ENCODE measurements around the gene UQCC5.

Gene UQCC5

GRCh38 chr3:52561028-52561747 is 24.8 kb downstream of the UQCC5 start:
- ChIA-PET POLR2A (interaction anchor here (0.7 kb wide), 1 partner anchor 25 kb away, joined by 4 read pairs; the partner anchor contains the start of gene UQCC5), CTCF (interaction anchor here (0.7 kb wide), 1 partner anchor 159 kb away, joined by 3 read pairs; no protein-coding TSS in a partner anchor)
- TF ChIP-seq BHLHE40 (IDR thresholded peaks at IDR 0.05; ENCODE audit: borderline replicate concordance) (no peak), ARNT (IDR thresholded peaks at IDR 0.05) (no peak), ELF4 (IDR thresholded peaks at IDR 0.05) (no peak), FOXA1 (IDR thresholded peaks at IDR 0.05) (no peak), CTBP1 (IDR thresholded peaks at IDR 0.05; ENCODE audit: borderline replicate concordance) (no peak), NFRKB (IDR thresholded peaks at IDR 0.05) (no peak), FOXK2 (IDR thresholded peaks at IDR 0.05) (no peak), SUZ12 (IDR thresholded peaks at IDR 0.05) (no peak), TARDBP (IDR thresholded peaks at IDR 0.05) (no peak), FOXM1 (IDR thresholded peaks at IDR 0.05; ENCODE audit: borderline replicate concordance) (no peak), LEF1 (IDR thresholded peaks at IDR 0.05; ENCODE audit: borderline replicate concordance) (no peak), SP1 (IDR thresholded peaks at IDR 0.05) (no peak), HDGF (IDR thresholded peaks at IDR 0.05; ENCODE audit: borderline replicate concordance) (no peak), ZNF384 (IDR thresholded peaks at IDR 0.05) (no peak), L3MBTL2 (conservative IDR thresholded peaks at IDR 0.05) (no peak), PKNOX1 (IDR thresholded peaks at IDR 0.05) (no peak)
- no peak for DNase-seq (ENCODE audit: extremely low spot score)

DNA sequence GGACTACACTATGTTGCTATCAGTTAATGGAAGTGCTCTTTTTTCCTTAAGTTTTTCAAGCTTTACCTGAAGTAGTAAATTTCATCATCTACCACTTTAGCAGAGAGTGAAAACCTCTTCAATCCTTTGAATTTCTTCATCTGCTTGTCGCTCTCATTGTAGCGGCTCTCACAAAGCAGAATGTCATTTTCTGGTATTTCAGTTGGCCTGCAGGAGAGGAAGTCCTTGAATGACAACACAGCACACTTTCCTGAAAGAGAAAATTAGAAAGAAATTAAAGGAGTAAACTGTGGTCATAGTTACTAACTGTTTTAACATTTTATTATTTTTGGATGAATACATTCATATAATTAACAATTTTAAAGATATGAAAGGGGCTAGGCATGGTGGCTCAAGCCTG is 27.6 kb downstream of the UQCC5 start:
- DNase-seq (ENCODE audit: extremely low spot score): no peak
- POLR2A ChIA-PET: no interaction called here
- CTCF ChIA-PET: no interaction called here
- TF ChIP-seq SUZ12 (IDR thresholded peaks at IDR 0.05) (no peak), CTBP1 (IDR thresholded peaks at IDR 0.05; ENCODE audit: borderline replicate concordance) (no peak), NFRKB (IDR thresholded peaks at IDR 0.05) (no peak), FOXM1 (IDR thresholded peaks at IDR 0.05; ENCODE audit: borderline replicate concordance) (no peak), ARNT (IDR thresholded peaks at IDR 0.05) (no peak), BHLHE40 (IDR thresholded peaks at IDR 0.05; ENCODE audit: borderline replicate concordance) (no peak), LEF1 (IDR thresholded peaks at IDR 0.05; ENCODE audit: borderline replicate concordance) (no peak), SP1 (IDR thresholded peaks at IDR 0.05) (no peak), HDGF (IDR thresholded peaks at IDR 0.05; ENCODE audit: borderline replicate concordance) (no peak), ELF4 (IDR thresholded peaks at IDR 0.05) (no peak), ZNF384 (IDR thresholded peaks at IDR 0.05) (no peak), PKNOX1 (IDR thresholded peaks at IDR 0.05) (no peak)

DNA sequence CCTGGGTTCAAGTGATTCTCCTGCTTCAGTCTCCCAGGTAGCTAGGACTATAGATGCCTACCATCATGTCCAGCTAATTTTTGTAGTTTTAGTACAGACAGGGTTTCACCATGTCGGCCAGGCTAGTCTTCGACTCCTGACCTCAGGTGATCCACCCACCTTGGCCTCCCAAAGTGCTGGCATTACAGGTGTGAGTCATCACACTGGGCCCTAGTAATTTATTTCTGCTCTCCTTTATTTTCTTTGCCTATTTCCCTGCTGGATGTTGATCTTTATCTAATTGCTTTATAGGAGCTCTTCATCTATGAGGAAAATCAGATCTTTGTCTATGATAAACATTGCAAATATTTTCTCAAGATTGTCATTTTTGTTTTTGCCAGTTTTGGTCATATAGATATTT is 31.7 kb downstream of the UQCC5 start:
- CTCF ChIA-PET: no interaction called here
- DNase-seq (ENCODE audit: extremely low spot score): no peak
- TF ChIP-seq ARNT (IDR thresholded peaks at IDR 0.05) (no peak), CTBP1 (IDR thresholded peaks at IDR 0.05; ENCODE audit: borderline replicate concordance) (no peak), LEF1 (IDR thresholded peaks at IDR 0.05; ENCODE audit: borderline replicate concordance) (no peak), L3MBTL2 (conservative IDR thresholded peaks at IDR 0.05) (no peak), ELF4 (IDR thresholded peaks at IDR 0.05) (no peak), FOXK2 (IDR thresholded peaks at IDR 0.05) (no peak), BHLHE40 (IDR thresholded peaks at IDR 0.05; ENCODE audit: borderline replicate concordance) (no peak), SP1 (IDR thresholded peaks at IDR 0.05) (no peak), NFRKB (IDR thresholded peaks at IDR 0.05) (no peak), SUZ12 (IDR thresholded peaks at IDR 0.05) (no peak), PKNOX1 (IDR thresholded peaks at IDR 0.05) (no peak), FOXM1 (IDR thresholded peaks at IDR 0.05; ENCODE audit: borderline replicate concordance) (no peak), FOXA1 (IDR thresholded peaks at IDR 0.05) (no peak), ZNF384 (IDR thresholded peaks at IDR 0.05) (no peak), TARDBP (IDR thresholded peaks at IDR 0.05) (no peak), HDGF (IDR thresholded peaks at IDR 0.05; ENCODE audit: borderline replicate concordance) (no peak)
- POLR2A ChIA-PET: no interaction called here

GRCh38 chr3:52570076-52570475 is 33.7 kb downstream of the UQCC5 start:
- ChIA-PET POLR2A (interaction anchor here (0.9 kb wide), 1 partner anchor 34 kb away, joined by 4 read pairs; the partner anchor contains the start of gene UQCC5), CTCF (no interaction called here)
- no peak for TF ChIP-seq NFRKB (IDR thresholded peaks at IDR 0.05)
- no peak for TF ChIP-seq FOXA1 (IDR thresholded peaks at IDR 0.05)
- no peak for TF ChIP-seq BHLHE40 (IDR thresholded peaks at IDR 0.05; ENCODE audit: borderline replicate concordance)
- TF ChIP-seq SUZ12 (IDR thresholded peaks at IDR 0.05): no peak
- no peak for TF ChIP-seq CTBP1 (IDR thresholded peaks at IDR 0.05; ENCODE audit: borderline replicate concordance)
- no peak for DNase-seq (ENCODE audit: extremely low spot score)

DNA sequence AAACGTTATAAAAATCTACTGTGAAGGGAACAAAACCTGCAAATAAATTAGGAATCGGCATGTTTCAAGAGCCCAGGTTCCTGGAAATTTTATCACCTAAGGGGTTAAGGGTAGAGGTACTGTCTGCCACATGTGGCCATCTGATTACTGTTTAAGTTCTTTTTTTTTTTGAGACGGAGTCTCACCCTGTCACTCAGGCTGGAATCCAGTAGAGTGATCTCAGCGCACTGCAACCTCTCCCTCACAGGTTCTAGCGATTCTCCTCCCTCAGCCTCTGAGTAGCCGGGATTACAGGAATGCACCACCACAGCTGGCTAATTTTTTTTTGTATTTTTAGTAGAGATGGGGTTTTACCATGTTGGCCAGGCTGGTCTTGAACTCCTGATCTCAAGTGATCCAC is 35.8 kb downstream of the UQCC5 start:
- TF ChIP-seq ARNT (IDR thresholded peaks at IDR 0.05) (no peak), HDGF (IDR thresholded peaks at IDR 0.05; ENCODE audit: borderline replicate concordance) (no peak), PKNOX1 (IDR thresholded peaks at IDR 0.05) (no peak), L3MBTL2 (conservative IDR thresholded peaks at IDR 0.05) (no peak)
- DNase-seq (ENCODE audit: extremely low spot score): no peak
- POLR2A ChIA-PET: no interaction called here
- CTCF ChIA-PET: interaction anchor here (0.6 kb wide), 1 partner anchor 13 kb away, joined by 4 read pairs; no protein-coding TSS in a partner anchor
